ENCODE results near the gene CEMIP2.

CEMIP2 gene

DNA sequence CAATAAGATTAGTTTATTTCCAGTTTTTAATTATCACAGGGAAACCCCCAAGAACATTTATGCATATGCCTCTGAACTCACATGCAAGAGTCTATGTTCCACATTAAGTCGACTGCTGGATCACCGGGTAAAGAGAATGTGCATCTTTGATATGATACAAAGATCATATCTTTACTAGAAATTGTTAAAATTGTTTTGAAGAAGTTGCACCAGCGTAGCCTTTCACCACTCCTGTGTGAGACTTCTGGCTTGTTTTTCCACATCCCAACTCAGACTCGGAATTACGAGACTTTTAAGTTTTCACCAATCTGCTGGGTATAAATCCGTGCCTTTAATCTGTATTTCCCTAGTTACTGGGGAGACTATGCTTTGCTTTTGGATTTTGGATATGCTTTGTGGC, 113.2 kb downstream of the CEMIP2 start:
- TF ChIP-seq, protein P1, sequence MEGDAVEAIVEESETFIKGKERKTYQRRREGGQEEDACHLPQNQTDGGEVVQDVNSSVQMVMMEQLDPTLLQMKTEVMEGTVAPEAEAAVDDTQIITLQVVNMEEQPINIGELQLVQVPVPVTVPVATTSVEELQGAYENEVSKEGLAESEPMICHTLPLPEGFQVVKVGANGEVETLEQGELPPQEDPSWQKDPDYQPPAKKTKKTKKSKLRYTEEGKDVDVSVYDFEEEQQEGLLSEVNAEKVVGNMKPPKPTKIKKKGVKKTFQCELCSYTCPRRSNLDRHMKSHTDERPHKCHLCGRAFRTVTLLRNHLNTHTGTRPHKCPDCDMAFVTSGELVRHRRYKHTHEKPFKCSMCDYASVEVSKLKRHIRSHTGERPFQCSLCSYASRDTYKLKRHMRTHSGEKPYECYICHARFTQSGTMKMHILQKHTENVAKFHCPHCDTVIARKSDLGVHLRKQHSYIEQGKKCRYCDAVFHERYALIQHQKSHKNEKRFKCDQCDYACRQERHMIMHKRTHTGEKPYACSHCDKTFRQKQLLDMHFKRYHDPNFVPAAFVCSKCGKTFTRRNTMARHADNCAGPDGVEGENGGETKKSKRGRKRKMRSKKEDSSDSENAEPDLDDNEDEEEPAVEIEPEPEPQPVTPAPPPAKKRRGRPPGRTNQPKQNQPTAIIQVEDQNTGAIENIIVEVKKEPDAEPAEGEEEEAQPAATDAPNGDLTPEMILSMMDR (IDR thresholded peaks at IDR 0.05; ENCODE audit: insufficient read depth, low read length, missing control alignments): no peak
- POLR2A ChIA-PET: no interaction called here
- DNase-seq (ENCODE audit: low read depth, low spot score): no peak
- CTCF ChIA-PET: no interaction called here
- H3K4me3 ChIP-seq (ENCODE audit: low read depth, low read length): no peak overlapping the region

DNA sequence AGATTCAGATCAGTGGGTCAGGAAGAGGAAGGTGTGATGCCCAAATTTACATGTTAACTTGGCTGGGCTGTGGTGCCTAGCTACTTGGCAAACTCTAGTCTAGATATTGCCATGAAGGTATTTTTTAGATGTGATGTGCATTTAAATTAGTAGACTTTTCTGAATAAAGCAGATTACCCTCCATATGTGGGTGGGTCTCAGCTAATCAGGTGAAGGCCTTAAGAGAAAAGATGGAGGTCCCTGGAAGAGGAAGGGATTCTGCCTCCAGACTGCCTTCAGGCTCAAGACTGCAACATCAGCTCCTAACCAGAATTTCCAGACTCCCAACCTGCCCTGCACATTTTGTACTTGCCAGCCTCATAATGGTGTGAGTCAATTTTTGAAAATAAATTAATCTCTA, 115.8 kb downstream of the CEMIP2 start:
- ChIA-PET CTCF (no interaction called here), POLR2A (no interaction called here)
- DNase-seq (ENCODE audit: low read depth, low spot score): no peak
- no peak overlapping the region for H3K4me3 ChIP-seq (ENCODE audit: low read depth, low read length)
- TF ChIP-seq, protein P1 (IDR thresholded peaks at IDR 0.05; ENCODE audit: insufficient read depth, low read length, missing control alignments): no peak

DNA sequence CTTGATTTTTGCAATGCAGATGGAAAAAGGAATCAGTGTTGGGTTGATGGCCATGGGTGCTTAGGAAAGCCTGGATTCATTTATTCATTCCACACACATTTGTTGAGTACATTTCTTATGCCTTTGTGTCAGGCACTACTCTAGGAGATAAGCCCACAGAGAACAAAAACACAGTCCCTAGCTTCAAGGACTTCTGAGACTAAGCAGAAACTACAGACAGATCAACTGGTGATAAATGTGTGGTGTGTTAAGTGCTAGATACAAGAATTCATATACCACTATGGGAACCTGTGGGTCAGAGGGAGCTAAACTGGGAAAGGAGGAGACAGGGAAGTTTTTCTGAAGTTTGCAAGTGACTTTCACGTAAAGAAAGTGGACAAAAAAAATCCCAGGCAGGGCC, 119.9 kb downstream of the CEMIP2 start:
- H3K4me3 ChIP-seq (ENCODE audit: low read depth, low read length): no peak overlapping the region
- CTCF ChIA-PET: no interaction called here
- TF ChIP-seq, protein P1 (IDR thresholded peaks at IDR 0.05; ENCODE audit: insufficient read depth, low read length, missing control alignments): no peak
- POLR2A ChIA-PET: no interaction called here
- no peak for DNase-seq (ENCODE audit: low read depth, low spot score)

DNA sequence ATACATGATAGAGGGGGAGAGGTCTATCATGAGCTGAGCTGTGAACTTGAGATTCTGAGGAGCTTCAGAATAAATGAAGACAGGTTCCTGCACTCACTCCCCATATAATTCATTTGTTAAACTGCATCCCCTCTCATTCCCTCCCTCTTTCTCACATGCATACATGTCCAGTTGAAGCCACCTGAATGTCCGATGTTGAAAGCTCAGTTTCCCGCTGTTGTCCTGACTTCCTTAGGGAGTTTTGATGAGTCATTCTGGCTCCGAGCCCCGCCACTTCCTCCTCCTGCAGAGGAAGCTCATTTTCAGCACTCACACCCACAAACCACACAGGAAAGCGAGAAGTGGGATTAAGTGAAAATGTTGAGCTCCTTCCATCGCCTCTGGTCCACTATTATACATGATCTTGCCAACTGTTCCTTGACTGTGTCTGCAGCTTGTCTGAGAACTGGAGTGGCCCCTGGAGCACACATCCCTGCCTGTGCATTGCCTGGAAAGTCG, 121.2 kb downstream of the CEMIP2 start:
- ChIA-PET CTCF (interaction anchor here (0.6 to 2.0 kb wide), 6 partner anchors 8 to 73 kb away, joined by 3 to 12 read pairs (median 4); no protein-coding TSS in a partner anchor), POLR2A (interaction anchor here (1.1 kb wide), 1 partner anchor 32 kb away, joined by 3 read pairs; no protein-coding TSS in a partner anchor)
- TF ChIP-seq, protein P1 (IDR thresholded peaks at IDR 0.05; ENCODE audit: insufficient read depth, low read length, missing control alignments): no peak

DNA sequence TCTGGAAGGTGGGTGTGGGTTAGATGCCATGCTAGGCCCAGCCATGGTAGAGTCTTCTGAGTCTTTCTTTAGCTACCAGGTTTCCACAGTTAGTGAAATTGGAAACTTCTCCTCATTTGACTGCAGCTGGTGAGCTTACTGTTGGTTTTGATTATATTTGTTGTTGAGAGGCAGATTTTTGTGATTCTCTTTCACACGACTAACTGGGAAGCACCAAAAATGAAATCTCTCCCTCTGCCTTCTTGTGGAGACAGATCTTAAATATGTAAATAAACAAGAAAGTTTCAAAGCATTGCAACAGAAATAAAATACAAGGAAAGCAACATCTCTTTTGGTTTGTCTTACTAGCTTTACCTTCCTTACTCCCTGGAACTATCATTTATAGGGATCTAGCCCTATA, 122.2 kb downstream of the CEMIP2 start:
- no peak for DNase-seq (ENCODE audit: low read depth, low spot score)
- POLR2A ChIA-PET: no interaction called here
- CTCF ChIA-PET: interaction anchor here (2.0 kb wide), 1 partner anchor 41 kb away, joined by 12 read pairs; no protein-coding TSS in a partner anchor
- TF ChIP-seq, protein P1 (IDR thresholded peaks at IDR 0.05; ENCODE audit: insufficient read depth, low read length, missing control alignments): no peak
- no peak overlapping the region for H3K4me3 ChIP-seq (ENCODE audit: low read depth, low read length)

More for the DNA sequence above, 121.2 kb downstream of the CEMIP2 start:
- no peak for DNase-seq (ENCODE audit: low read depth, low spot score)
- H3K4me3 ChIP-seq (ENCODE audit: low read depth, low read length): no peak overlapping the region

DNA sequence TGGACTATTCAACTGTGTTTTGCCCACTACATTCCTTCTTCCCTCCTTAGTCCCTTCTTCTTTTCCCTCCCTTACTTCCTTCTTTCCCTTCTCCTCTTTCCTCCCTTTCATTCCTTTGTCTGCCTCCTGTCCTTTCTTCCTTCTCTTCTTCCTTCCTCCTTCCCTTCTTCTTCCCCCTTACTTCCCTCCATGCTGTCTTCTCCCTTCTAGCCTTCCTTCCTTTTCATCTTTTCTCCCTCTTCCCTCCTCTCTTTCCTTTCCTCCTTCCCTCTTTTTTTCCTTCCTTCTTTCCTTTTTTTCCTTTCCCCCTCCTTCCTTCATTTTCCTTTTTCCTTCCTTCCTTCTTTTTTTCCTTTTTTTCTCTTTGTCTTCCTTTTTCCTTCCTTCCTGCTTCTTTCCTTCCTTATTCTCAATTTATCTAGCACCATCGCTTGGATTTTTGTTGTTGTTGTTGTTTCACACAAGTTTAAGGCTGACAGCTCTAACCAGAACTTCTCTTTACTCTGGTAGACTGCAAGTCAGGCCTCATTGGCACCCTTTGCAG, 123.4 kb downstream of the CEMIP2 start:
- ChIA-PET POLR2A (no interaction called here), CTCF (interaction anchor here (1.3 kb wide), 1 partner anchor 13 kb away, joined by 3 read pairs; no protein-coding TSS in a partner anchor)
- no peak for DNase-seq (ENCODE audit: low read depth, low spot score)
- TF ChIP-seq, protein P1 (IDR thresholded peaks at IDR 0.05; ENCODE audit: insufficient read depth, low read length, missing control alignments): no peak
- H3K4me3 ChIP-seq (ENCODE audit: low read depth, low read length): no peak overlapping the region

Measured in AG04449 (cell line).